HG02588 (cell line): ENCODE measurements around the gene CARD14.
"Not testable (repeated sequence)": the region's sequence is repeated elsewhere in the genome, so short reads cannot be mapped to it uniquely, and the experiment has no call there.

Experiments
- ATAC-seq: cut with Tn5 transposase; IDR thresholded peaks from one replicate; pipeline ENCODE4 v1.9.1; 2021; ENCODE audit warnings: mild to moderate bottlenecking, moderate library complexity; ENCODE audit not compliant: unreplicated experiment

CARD14 gene

DNA sequence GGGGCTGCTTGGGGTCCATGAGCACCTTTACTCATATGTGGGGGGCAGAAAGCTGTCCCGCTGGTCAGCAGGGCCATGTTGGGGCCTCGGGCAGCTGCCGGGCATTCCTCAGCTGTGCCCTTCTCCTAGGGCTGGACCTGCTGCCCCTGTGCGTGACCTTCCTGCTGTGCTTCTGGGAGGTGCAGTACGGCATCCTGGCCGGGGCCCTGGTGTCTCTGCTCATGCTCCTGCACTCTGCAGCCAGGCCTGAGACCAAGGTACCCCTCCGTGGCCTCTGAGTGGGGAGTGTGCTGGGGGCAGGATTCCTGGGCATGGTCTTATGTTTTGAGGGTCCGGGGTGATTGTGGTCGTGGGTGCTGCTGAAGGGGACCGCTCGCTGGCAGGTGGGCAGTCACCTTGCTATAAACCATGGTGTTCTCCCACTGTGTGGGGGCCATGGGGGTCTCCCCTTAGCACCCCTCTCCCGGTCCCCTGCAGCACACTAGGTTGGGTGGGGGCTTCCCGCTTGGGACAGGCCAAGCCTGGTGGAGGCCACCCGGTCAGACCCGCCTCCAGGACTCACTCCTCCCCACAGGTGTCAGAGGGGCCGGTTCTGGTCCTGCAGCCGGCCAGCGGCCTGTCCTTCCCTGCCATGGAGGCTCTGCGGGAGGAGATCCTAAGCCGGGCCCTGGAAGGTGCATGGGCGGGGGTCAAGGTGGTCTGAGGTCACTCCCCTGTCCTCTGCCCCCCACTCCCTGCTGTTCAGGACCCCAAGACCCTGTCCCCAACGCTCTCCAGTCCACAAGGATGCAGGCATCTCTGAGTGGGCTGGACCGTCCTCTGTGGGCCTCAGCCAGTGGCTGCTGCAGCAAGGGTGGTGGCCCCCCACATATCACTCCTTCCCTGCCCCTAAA, 78.4 kb downstream of the CARD14 start:
- no peak for ATAC-seq

DNA sequence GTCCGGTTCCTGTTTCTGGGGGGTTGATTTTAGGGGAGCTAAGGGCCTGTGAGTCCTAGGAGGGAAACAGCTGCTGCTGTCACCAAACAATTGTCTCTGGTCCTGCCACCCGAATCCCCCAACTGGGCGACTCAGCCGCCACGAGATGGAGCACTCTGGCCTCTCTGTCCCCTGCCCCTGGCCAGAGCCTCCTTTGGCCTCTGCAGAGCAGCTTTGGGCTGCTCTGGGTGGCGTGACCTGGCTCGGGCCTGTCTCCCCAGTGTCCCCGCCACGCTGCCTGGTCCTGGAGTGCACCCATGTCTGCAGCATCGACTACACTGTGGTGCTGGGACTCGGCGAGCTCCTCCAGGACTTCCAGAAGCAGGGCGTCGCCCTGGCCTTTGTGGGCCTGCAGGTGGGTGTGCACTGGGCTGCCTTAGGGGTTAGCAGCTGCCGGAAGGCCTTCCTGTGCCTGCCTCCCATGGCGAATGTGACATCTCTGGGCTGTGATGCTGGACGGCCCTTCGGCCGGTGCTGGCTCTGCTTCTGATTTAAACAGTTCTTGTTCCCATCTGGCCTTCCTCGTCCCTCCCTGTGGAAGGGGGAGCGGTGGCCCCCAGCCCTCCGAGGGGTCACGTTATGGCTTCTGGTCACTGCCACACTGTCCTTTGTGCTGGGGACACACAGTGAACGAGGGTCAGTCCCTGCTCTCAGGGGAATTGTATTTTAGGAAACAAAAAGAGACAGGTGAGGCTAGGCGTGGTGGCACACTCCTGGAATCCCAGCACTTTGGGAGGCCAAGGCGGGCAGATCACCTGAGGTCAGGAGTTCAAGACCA, 79.3 kb downstream of the CARD14 start:
- no peak for ATAC-seq

GRCh38 chr17:80251966-80252365, 82.1 kb downstream of the CARD14 start:
- no peak for ATAC-seq

DNA sequence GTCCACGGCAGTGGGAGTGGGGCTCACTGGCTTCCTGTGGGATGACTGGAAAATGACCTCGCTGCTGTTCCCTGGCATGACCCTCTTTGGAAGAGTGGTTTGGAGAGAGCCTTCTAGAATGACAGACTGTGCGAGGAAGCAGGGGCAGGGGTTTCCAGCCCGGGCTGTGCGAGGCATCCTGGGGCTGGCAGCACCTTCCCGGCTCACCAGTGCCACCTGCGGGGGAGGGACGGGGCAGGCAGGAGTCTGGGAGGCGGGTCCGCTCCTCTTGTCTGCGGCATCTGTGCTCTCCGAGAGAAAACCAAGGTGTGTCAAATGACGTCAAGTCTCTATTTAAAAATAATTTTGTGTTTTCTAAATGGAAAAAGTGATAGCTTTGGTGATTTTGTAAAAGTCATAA, 83.0 kb downstream of the CARD14 start:
- ATAC-seq = no peak

DNA sequence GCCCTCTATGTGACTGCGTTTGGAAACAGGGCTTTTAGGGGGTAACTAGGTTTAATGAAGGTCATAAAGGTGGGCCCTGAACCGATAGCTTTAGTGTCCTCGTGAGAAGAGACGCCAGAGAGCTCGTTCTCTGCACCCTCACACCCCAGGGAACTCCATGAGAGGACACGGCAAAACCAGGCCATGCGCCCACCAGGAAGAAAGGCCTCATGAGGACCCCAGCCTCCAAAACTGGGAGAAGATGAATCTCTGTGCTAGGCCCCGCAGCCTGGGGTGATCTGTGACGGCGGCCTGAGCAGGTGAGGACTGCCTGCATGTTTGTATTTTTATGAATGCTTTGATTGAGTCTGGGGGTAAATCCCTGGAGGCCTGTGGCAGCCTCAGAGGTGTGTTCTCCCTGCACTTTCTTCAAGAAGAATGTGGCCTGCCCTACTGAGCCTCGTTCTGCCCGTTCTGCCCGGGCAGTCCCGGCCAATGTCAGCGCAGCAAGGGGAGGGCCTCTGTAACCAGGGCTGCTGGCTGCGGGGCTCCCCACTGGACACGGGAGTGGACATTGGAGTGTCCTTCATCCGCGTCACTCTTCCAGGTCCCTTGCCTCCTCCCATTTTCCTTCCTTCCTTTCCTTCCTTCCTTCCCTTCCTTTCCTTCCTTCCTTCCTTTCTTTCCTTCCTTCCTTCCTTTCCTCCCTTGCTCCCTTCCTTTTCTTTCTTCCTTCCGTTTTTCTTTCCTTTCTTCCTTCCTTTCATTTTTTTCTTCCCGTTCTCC, 84.0 kb downstream of the CARD14 start:
- no peak for ATAC-seq

- ATAC-seq = peak; percentile 56
These were observed 84.8 kb downstream of the CARD14 start for GRCh38 chr17:80254396-80255251.

GRCh38 chr17:80256034-80256350, 86.2 kb downstream of the CARD14 start:
- no peak for ATAC-seq

- no peak for ATAC-seq
These were observed 87.9 kb downstream of the CARD14 start for GRCh38 chr17:80257716-80258213.

- ATAC-seq = not testable (repeated sequence)
These were observed 88.5 kb downstream of the CARD14 start for GRCh38 chr17:80258296-80258695.
